HuH-7 (cell line): ENCODE data around the gene CCDC28B.

Source experiments
- DNase-seq: peaks from one replicate; pipeline ENCODE4 v3.0.0; 2011; ENCODE audit warnings: low spot score

The CCDC28B gene

GRCh38 chr1:32195531-32195930, 4.9 kb upstream of the CCDC28B start:
- DNase-seq, result no peak

- DNase-seq, result no peak
Observed at GRCh38 chr1:32195972-32196823, 4.2 kb upstream of the CCDC28B start.

- DNase-seq, result no peak
Observed at GRCh38 chr1:32197074-32197473, 3.3 kb upstream of the CCDC28B start.

- no peak for DNase-seq
Observed at GRCh38 chr1:32197837-32198236, 2.6 kb upstream of the CCDC28B start.

GRCh38 chr1:32198237-32199042, 2.0 kb upstream of the CCDC28B start:
- DNase-seq, result no peak

- DNase-seq, result no peak
Observed at GRCh38 chr1:32199043-32199716, 1.2 kb upstream of the CCDC28B start.

- no peak for DNase-seq
Observed at GRCh38 chr1:32199717-32200072, 700 bp upstream of the CCDC28B start.

- peak; percentile 39 for DNase-seq
Observed at GRCh38 chr1:32201011-32201855, 838 bp downstream of the CCDC28B start.

- no peak for DNase-seq
Observed at GRCh38 chr1:32204943-32205361, 4.6 kb downstream of the CCDC28B start.

- peak; percentile 93 for DNase-seq
Observed at GRCh38 chr1:32205401-32206370, 5.3 kb downstream of the CCDC28B start, which contains the start of gene IQCC. TSS of gene IQCC (plus strand) at chr1:32205671. CDS start at chr1:32205682, 11 bp downstream.

GRCh38 chr1:32208469-32208868, 8.1 kb downstream of the CCDC28B start:
- DNase-seq, result no peak

- no peak for DNase-seq
Observed at GRCh38 chr1:32208891-32209328, 8.5 kb downstream of the CCDC28B start, which contains the start of gene DCDC2B. TSS of gene DCDC2B (plus strand) at chr1:32209089. CDS start at chr1:32209094, 5 bp downstream.

GRCh38 chr1:32215629-32216480, 15.5 kb downstream of the CCDC28B start:
- DNase-seq, result peak; percentile 80

GRCh38 chr1:32216566-32216965, 16.2 kb downstream of the CCDC28B start:
- DNase-seq, result no peak

GRCh38 chr1:32219022-32219421, 18.6 kb downstream of the CCDC28B start:
- no peak for DNase-seq

GRCh38 chr1:32220746-32221580, 20.6 kb downstream of the CCDC28B start:
- DNase-seq, result no peak

- no peak for DNase-seq
Observed at GRCh38 chr1:32221581-32221979, 21.2 kb downstream of the CCDC28B start.
